ENCODE results near the gene KPNB1.
A peak's percentile ranks its signal among the peaks of the same experiment; 100 is the strongest.

KPNB1 gene

GRCh38 chr17:47649153-47649971 is at the start of gene KPNB1:
TSS of gene KPNB1 (plus strand) at chr17:47649919. CDS start at chr17:47650245, 326 bp downstream.
- peak; percentile 96 for DNase-seq (ENCODE audit: low spot score)

- DNase-seq (ENCODE audit: low spot score): no peak
Observed at GRCh38 chr17:47603830-47604597, 45.7 kb upstream of the KPNB1 start.

GRCh38 chr17:47604598-47604927 is 45.2 kb upstream of the KPNB1 start:
- DNase-seq (ENCODE audit: low spot score): no peak

GRCh38 chr17:47605011-47605410 is 44.7 kb upstream of the KPNB1 start:
- DNase-seq (ENCODE audit: low spot score): no peak

GRCh38 chr17:47607481-47607880 is 42.2 kb upstream of the KPNB1 start:
- DNase-seq (ENCODE audit: low spot score): no peak

- DNase-seq (ENCODE audit: low spot score): no peak
Observed at GRCh38 chr17:47611372-47612350, 38.1 kb upstream of the KPNB1 start.

GRCh38 chr17:47615766-47616424 is 33.8 kb upstream of the KPNB1 start:
- DNase-seq (ENCODE audit: low spot score): peak; percentile 45

- DNase-seq (ENCODE audit: low spot score): no peak
Observed at GRCh38 chr17:47618410-47618809, 31.3 kb upstream of the KPNB1 start.

GRCh38 chr17:47620503-47621245 is 29.0 kb upstream of the KPNB1 start:
- no peak for DNase-seq (ENCODE audit: low spot score)

GRCh38 chr17:47621293-47622179 is 28.2 kb upstream of the KPNB1 start:
- DNase-seq (ENCODE audit: low spot score): no peak

GRCh38 chr17:47622180-47622549 is 27.6 kb upstream of the KPNB1 start:
- no peak for DNase-seq (ENCODE audit: low spot score)

GRCh38 chr17:47624727-47625068 is 25.0 kb upstream of the KPNB1 start:
- no peak for DNase-seq (ENCODE audit: low spot score)

- no peak for DNase-seq (ENCODE audit: low spot score)
Observed at GRCh38 chr17:47628014-47628566, 21.6 kb upstream of the KPNB1 start.

GRCh38 chr17:47629826-47630225 is 19.9 kb upstream of the KPNB1 start:
- DNase-seq (ENCODE audit: low spot score): no peak

GRCh38 chr17:47630614-47631013 is 19.1 kb upstream of the KPNB1 start:
- DNase-seq (ENCODE audit: low spot score): no peak

- no peak for DNase-seq (ENCODE audit: low spot score)
Observed at GRCh38 chr17:47632991-47633390, 16.7 kb upstream of the KPNB1 start.

- DNase-seq (ENCODE audit: low spot score): no peak
Observed at GRCh38 chr17:47633996-47634395, 15.7 kb upstream of the KPNB1 start.

GRCh38 chr17:47634870-47635269 is 14.8 kb upstream of the KPNB1 start:
- no peak for DNase-seq (ENCODE audit: low spot score)

GRCh38 chr17:47635734-47636133 is 14.0 kb upstream of the KPNB1 start:
- DNase-seq (ENCODE audit: low spot score): no peak

Measured in germinal center (tissue), 1 donor.